C4-2B (cell line): ENCODE data around the gene GBGT1.

Source experiments
- CTCF ChIP-seq: fragments of 450-650 bp; conservative IDR thresholded peaks from 2 replicates; pipeline ENCODE4 v1.5.1; 2017; ENCODE audit warnings: mild to moderate bottlenecking
- ZFX ChIP-seq: fragments of 450-650 bp; IDR thresholded peaks from 2 replicates; pipeline ENCODE4 v1.6.1; 2017

GRCh38 chr9:133158695-133159094 is 5.0 kb downstream of the GBGT1 start:
- TF ChIP-seq CTCF (no peak), ZFX (no peak)
